Fibroblast of skin of right biceps (primary cell): ENCODE measurements around the gene PRR5.
A peak's percentile ranks its signal among the peaks of the same experiment; 100 is the strongest.
"Not testable (repeated sequence)": the region's sequence is repeated elsewhere in the genome, so short reads cannot be mapped to it uniquely, and the experiment has no call there.

Source experiments
- DNase-seq: peaks from one replicate; pipeline ENCODE4 v3.0.0-alpha.2; 2013

Gene PRR5

DNA sequence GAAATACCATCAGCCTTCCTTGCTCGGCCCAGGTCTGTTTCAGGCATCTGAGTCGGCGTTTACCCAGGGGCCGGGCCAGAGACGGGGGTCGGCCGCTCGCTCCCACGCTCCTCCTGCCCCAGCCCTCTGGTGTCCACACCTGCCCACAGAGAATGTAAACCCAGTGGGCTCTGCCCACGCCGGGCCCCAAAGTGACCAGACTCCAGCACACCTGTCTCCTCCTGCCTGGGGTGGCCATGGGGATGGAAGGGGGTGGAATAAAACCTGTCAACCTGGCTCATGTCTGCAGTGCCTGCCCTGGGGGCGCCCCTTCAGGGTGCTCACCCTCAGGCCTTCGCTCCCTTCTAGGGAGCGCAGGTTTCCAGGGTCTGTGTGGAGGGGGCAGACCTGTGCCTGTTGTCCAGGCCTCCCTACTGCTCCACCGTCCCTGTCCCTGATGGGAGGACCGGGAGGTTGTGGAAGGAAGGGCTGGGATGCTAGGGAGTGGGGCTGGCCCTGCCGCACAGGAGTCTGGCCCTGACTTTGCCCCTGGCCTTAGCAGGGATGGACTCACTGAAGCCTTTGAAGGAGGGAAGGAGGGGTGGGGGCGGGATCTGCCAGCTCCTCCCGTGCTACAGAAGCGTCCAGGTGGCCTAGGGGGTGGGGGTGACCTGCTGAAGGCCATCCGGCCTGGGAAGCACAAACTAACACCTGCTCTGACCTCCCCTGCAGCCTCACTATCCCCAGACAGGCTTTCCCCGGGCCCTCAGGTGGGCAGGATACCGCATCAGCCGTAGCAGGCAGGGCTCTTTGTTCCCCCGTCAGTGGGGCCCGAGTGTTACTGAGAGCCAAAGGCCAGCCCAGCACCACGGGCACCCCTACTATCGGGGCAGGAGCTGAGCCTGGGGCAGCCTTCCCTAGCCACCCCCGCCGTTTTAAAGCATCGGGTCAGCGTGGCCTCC lies 35.7 kb downstream of the PRR5 start:
- DNase-seq = no peak

DNA sequence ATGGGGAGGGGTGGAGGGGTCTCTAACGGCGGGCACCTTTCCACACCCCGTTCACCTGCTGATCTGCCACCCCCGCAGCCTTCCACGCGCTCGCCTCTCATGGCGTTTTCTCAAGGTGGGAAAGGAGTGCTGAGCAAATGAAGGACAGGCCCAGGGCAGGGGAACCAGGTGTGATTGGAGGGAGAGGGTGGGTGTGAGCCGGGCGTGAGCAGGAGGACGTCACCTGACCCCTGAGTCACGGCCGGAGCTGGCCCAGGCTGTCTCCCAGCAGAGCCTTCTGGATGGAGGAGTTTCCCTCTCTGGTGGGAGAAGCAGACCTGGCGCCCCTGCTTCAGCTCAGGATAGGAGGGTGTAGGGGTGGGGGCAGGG lies 36.3 kb downstream of the PRR5 start:
- DNase-seq = no peak

DNA sequence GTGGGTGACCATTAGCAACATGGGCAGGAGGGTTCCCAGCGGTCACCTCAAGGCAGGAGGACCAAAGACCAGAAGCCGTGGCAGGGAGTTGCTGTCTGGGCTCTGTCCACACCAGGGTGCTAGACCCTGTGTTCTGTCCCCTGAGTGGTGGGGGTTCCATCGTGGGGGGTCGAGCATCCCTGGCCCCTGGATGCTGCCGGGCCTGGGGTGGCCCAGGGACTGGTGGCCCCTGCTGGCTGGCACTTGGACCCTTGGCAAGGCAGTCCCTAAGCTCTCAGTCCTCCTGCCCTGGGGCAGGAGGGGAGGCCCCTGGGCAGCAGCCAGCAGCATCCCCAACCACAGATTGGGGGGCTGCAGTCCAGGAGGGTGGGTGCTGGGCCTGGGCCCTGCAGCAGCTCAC lies 37.0 kb downstream of the PRR5 start:
- DNase-seq = no peak

DNA sequence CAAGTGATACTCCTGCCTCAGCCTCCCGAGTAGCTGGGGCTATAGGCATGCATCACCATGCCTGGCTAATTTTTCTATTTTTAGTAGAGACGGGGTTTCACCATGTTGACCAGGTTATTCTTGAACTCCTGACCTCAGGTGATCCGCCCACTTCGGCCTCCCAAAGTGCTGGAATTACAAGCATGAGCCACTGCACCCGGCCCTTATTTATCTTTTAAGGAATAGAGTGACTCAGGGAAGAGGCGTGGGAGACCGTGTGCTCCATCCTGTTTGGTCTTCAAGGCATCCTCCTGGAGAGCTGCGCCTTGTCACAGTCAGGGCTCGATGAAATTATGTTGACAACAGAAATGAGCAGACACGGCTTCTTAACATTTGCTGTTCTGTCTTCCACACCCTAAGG lies 37.7 kb downstream of the PRR5 start:
- peak; percentile 71 for DNase-seq

DNA sequence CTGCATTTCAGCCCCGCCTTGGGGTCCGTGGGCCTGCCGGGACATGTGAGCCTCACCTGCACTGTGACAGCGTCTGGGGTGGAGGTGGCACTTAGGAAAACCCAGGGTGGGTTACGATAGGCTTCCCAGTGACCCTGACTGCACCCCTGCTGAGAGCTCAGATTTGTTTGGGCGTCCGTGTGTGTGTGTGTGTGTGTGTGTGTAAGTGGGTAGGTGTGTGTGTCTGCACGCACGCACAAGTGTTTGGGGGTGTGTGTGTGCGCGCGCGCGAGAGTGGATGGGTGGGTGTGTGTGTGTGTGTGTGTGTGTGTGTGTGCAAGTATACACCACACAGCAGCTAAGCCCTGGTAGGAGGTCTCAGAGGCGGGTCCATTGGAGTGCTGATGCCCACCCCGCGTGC lies 38.3 kb downstream of the PRR5 start:
- no peak for DNase-seq

DNA sequence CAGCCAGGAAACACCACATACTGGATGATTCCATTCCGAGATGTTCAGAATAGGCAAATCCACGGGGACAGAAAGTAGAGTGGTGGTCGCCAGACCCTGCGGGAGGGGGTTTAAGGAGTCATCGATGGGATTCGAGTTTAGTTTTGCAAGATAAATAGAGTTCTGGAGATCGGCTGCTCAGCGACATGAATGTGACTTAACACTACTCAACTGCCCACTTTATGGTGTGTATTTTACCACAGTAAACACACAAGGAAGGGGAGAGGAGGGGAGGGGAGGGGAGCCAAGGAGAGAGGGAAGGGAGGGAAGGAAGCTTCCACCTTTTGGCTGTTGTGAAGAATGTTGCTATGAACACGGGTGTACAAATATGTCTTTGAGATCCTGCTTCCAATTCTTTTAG lies 39.9 kb downstream of the PRR5 start:
- DNase-seq = no peak

DNA sequence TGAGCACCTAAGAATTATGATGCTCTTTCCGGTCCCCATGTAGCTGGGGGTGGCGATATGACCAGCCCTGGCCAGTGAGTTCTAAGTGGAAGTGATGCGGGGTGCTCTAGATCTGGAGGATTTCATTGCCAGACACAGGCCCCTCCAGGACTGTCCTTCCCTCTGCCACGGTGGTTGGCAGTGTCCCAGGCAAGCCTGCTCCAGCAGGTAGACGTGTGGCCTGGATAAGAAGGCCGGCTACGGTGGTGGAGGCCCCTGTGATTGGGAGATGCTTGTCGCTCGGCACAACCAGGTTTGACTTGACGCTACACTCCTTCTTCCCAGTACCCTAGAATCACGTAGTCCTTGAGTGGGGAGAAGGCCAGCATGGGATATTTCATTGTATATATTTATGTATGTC lies 41.2 kb downstream of the PRR5 start:
- no peak for DNase-seq

DNA sequence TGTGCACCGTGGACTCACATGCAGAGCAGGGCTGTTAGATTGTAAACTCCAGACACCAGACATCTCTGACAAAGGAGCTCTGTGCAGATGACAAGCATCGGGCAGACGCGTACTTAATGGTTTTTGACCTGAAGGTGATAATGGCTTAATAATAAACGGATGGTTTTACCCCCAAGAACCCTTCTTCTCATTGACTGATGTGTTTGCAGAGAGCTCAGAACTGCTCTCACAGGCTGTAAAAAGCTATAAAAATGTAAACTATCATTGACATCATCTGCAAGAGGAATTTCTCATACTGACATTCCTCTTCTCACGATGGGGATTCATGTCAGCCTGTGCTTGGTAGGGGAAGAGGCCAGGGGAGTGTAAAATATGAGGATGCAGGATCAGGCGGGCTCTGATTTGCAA lies 41.8 kb downstream of the PRR5 start:
- DNase-seq = peak; percentile 17

DNA sequence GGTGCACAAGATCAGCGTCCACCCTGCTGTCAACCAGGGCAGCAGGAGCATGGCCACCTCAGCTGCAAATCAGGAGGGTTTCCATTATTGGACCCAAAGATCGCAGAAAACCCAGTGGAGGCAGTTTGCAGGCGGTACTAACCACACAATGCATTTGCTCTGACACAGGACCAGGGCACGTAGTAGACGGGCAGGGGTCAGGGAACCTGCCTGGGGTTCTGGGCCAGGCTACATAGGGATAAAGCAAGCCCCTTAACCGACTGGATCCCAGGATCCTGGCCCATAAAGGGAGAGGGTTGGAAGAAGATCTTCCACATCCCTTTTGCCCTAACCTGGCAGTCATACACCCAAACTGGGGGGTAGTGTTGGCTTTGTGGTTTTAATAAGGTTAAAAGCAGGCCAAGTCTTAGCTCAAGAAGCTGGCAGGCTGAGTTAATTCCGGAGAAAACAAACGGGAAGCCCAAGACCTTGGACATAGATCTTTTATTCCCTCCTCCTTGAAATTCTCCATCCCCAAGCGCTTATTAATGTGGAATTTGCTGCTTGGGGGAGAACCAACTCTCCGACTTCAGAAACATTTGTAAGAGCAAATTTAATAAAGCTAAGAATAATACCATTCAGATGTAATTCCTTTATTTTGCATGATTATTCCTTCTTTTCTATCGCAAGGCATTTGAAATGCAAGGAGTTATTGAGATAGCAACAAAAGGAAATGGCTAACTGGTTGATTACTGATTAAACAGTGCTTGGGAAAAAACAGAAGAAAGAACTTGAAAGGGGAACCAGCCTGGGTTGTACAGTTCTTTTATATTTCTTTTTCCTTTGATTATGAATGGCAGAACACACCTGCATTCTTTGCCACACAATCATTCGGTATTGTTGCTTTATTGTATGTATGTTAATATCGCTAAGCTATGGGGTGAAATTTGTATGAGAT lies 44.1 kb downstream of the PRR5 start:
- DNase-seq = no peak

DNA sequence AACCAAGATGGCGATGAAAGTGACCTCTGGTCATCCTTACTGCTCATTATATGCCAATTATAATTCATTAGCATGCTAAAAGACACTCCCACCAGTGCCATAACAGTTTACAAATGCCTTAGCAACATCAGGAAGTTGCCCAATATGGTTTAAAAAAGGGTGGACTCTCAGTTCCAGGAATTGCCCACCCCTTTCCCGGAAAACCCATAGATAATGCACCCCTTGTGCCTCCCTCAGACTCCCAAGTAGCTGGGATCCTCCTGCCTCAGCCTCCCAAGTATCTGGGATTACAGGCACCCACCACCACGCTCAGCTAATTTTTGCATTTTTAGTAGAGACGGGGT lies 45.8 kb downstream of the PRR5 start:
- DNase-seq = not testable (repeated sequence)

DNA sequence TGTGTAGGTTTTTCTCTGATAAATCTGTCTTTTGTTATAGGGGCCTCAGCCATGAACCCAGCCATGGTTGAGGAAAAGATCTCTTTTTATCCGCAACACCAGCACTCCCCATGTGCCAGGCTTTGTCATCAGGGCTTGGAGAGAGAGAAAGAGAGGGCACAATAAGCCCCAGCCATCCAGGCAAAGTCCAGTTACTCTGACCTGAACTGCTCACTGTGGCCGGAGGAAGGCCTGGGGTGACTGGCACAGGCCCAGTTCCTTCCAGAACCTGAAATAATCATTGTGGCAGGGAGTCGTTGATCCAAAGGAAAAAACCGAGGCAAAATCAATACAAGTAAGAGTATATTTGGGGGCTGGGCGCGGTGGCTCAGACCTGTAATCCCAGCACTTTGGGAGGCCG lies 46.5 kb downstream of the PRR5 start:
- no peak for DNase-seq

DNA sequence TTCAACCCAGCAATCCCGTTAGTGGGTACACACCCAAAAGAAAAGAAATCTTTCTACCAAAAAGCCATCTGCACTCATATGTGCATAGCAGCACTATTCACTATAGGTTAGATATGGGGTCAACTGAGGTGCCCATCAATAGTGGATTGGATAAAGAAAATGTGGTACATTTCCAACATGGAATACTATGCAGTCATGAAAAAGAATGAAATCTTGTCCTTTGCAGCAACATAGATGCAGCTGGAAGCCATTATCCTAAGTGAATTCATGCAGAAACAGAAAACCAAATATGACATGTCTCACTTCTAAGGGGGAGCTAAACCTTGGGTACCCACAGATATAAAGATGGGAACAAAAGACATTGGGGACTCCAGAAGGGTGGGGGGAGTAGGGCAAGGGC lies 48.5 kb downstream of the PRR5 start:
- no peak for DNase-seq

DNA sequence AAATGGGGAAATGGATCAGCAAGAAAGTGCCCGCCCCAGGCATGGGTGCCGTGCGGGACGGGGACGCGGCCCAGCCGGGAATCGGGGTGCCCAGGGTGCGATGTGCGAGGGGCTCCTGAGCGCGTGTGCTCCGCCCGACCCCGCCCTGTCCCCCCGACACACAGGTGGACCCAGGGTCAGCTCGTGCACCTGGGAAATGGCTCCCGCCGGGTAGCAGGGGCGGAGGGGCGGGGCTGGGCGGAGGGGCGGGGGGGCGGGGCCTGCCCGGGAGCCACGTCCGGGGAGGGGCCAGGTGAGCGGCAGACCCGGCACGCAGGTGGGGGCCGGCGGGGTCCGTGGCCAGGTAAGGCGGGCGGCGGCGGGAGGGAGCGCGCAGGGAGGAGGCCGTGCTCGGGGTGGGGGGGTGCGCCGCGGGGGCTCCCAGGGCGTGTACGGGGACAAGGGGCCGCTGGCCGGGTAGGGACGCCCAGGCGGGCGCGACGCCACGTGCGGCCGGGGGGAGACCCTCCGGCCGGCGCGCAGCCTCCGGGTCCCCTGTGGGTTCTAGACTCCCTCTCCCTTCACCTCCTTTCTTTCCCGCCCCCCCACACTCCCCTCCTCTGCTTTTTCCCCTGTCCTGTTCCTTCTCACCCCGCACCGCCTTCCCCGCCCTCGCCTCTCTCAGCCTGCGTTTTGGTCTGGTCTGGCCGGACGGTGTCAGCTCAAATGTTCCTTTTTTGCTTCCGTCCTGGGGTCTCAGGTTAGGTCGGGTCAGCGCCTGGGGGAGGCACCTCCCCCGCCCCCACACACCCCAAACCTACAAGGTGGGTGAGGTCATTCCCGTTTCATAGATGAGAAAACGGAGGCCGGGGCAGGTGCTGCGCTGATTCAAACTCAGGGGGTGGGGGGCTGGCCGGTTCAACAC lies 50.5 kb downstream of the PRR5 start, which contains the start of gene ARHGAP8:
ARHGAP8 (plus strand) TSS at position 291 of the 904 bp plus-strand sequence. CDS start 33,953 bp downstream, outside the sequence.
- no peak for DNase-seq

DNA sequence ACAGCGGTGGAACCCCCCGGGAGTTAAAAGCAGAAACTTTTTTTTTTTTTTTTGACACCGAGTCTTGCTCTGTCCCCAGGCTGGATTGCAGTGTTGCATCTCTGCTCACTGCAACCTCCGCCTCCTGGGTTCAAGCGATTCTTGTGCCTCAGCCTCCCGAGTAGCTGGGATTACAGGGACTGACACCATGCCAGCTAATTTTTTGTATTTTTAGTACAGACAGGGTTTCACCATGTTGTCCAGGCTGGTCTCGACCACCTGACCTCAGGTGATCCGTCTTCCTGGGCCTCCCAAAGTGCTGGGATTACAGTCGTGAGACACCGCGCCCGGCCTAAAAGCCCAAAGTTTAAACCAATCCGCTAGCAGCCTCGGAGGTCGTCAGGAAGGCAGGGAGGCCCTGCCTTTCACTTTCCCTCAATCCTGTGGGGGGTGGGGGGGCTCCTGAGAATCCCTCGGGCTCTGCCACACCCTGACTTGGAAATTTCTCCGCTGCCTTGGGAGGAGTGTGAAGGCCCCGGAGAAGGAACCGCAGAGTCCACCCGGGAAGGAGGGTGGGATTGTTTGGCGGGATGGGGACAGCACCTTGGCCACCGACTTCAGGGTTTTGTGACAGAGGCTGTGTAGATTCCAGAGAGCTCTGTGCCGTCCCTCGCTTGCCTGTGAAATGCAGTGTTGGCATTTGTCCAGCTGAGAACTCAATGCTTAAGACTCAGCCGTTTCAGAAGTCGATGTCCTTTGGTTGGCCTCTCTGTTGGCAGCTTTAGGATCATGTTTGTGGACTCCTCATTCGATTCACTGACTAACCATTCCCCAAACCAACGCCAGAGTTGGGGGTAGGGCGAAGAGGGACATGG lies 51.4 kb downstream of the PRR5 start:
- DNase-seq = peak; percentile 82

DNA sequence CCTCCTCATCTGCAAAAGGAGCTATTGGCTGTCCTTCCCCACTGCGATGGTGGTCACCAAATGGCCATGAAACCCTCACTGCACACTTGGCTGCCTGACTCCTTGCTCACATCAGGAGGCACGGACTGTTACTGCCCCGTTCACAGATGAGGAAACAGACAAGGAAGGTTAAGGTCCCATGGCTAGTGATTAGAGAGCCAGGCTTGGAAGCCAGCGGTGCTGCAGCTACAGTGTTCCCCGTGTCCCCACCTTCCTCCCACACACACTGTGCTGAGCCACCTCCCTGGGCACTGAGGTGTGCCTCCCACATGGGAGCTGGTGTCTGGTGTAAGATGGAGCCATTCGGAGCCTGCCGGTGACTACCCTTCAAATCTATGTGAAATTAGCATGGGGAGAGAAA lies 53.0 kb downstream of the PRR5 start:
- no peak for DNase-seq

DNA sequence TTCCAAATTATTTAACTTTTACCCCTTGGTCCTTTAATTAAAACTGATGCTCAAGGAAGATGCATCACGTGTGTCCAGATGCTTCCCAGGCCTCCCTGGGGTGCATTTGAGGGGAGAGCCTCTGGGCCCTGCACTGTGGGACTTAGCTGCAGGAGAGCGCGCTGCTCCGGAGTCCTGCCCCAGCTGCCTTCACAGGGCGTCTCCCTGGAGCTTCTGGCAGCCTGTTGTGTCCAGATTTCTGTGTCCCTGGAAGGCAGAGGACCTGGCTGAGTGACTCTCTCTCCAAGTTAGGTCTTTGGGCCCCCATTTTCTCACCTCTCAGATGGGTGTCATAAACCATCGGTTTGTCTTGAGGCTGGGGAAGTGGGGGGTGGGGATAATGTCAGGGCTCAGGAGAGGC lies 53.4 kb downstream of the PRR5 start:
- no peak for DNase-seq

DNA sequence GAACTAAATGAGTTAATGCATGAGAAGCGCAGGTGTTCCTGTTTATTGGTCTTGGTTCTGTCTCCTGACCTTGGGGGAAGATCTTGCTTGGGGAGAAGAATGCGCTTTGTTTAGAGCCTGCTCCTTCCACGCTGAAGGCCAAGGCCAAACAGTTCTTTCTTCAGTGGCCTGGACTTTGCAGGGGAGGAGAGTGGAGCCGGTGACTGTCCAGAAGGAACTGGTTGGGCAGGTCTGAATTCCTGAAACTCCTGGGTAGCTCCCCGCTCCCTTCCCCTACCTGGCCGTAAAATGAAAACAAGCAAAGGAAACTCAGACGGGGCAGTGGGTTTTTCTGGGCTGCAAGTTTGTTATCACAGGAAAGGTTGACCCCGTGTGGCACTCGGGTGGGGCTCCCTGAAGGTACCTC lies 54.0 kb downstream of the PRR5 start:
- no peak for DNase-seq

DNA sequence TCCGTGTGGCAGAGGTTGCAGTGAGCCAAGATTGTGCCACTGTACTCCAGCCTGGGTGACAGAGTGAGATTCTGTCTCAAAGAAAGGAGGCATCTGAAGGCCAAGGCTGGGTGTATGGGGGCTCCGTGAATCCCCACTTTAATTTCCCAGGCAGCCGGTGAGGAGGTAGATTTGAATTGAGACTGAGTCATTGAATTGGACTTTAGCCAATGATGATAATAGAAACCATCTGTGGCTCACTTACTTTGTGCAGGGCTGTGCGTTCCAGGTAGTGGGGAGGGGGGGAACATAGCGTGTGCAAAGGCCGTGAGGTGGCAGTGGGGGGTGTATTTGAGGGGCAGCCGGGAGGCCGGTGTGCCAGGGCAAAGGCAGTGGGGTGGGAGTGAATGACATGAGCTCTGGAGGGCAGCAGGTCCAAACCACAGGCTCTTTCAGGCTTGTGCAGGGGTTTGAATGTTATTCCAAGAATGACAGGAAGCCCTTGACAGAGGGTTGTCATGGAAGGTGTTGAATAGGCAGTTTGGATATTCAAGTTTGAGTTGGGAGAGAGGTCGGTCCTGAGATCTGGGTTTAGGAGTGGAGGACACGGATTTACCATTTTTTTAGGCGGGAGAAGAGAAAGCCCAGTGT lies 56.5 kb downstream of the PRR5 start:
- peak; percentile 70 for DNase-seq

DNA sequence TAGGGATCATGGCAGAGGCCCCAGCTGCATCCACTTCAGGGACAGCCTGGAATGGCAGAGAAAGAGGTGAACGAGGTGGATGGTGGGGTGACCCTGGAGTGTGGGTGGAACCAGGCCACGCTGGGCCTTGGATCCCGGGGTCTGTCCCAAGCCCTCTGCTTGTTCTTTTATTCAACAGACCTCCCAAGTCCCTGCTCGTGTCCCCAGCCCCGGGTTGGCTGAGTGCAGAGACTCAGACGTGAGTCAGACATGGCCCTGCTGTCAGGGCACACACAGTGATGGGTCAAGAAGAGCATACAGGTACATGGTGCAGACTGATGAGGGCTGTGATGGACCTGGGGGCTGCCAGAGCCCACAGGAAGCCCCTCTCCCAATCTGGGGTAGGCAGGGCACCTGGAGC lies 57.0 kb downstream of the PRR5 start:
- DNase-seq = no peak

DNA sequence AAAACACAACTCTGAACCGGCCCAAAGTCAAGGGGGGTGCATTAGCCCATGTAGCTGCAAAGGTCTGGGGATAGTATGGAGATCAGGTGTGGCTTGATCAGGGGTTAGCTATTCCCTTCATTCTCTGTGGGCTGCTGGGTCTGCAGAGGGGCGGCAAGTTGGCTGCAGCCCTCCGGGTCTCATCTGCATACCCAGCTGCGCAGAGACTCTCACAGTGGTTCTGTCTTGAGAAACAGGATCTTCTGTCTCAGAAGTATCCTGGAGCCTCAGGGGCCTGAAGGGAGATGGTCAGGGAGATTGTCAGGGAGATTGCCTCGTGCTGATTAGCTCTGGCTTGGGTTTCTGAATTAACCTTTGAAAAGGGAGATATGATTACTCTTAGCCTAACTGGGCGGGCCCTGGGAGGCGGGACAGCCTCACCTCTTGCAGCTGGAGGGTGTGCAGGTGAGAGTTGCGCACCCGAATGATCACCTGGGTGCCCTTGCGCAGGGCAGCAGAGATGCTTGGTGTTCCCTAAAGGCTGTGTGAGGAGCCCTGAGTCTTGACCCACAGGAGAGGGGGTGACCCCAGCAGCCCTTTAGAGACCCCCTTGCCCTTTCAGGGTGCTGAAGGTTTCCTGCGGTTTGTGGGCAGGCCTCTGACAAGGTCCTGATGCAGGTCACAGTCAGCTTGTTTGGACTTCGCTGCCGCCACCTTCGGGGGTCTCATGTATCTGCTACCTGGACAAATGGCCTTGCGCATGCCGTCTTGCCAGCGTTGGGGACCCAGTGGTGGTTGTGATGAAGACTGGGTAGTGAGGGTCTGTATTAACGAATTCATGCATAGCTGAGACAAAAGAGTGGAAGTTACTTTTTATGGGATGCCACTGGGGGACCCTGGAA lies 57.7 kb downstream of the PRR5 start:
- DNase-seq = no peak
